HG03520 (cell line): ENCODE data around the gene XPO6.
A peak's percentile ranks its signal among the peaks of the same experiment; 100 is the strongest.

Source experiments
- ATAC-seq: cut with Tn5 transposase; IDR thresholded peaks from one replicate; pipeline ENCODE4 v1.9.1; 2021; ENCODE audit warnings: mild to moderate bottlenecking, moderate library complexity; ENCODE audit not compliant: unreplicated experiment

XPO6 gene

DNA sequence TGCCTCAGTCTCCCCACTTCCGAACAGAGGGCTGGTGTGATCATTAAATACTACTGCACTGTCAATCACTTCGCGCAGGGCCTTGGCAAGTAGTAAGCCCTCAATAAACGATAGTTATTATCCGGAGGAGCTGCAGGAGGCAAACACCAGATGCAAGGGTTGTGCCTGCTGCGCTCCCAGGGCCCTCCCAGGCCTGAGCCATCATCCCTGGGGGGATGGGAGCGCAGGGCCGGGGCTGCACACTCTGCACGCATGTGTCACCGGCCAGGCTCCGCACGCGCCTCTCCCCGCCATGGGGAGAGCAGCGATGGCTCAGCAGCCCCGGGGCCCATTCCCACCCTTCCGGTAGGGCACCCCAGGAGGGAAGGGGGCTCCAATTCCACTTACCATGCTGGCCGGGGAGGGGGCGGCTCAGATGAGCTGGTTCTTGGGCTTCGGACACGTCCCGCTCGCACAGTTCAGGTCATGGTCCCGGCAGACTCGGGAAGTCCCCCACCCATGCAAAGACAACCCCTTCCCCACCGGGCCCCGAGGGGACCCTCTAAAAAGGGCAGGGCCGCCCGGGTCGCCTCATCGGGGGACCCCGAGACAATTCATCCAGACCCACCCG lies 681 bp downstream of the XPO6 start:
- no peak for ATAC-seq

DNA sequence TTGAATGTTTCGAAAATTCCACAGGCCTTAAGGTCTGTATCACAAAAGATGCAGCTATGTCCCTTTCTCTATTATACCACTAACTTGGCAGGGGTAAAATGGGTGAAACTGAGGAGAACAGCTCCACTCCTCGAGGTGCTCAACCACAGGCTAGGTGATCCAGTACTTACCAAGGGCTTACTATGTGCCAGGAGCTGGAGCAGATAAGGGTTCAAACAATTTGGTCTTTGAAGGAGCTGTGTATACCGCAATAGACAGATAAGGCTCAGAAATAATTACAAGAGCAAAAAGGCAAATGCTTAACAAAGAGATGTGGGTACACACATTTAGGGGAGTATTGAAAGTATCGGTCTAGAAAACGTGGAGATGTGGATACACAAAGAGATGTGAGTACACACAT lies 1.5 kb downstream of the XPO6 start:
- no peak for ATAC-seq

DNA sequence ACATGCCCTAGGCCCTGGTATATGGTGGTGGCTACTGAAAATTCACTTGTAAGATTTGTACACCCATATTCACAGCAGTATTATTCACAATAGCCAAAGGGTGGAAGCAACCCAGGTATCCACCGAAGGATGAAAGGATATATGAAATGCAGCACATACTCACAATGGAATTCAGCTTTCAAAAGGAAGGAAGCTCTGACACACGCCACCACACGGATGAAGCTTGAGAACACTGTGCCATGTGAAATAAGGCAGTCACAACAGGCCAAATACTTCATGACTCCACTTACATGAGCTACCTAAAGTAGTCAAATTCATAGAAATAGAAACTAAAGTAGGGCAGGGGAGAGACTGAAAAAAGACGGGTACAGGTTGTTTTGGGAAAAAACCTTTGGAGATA lies 2.9 kb downstream of the XPO6 start:
- ATAC-seq, result no peak

DNA sequence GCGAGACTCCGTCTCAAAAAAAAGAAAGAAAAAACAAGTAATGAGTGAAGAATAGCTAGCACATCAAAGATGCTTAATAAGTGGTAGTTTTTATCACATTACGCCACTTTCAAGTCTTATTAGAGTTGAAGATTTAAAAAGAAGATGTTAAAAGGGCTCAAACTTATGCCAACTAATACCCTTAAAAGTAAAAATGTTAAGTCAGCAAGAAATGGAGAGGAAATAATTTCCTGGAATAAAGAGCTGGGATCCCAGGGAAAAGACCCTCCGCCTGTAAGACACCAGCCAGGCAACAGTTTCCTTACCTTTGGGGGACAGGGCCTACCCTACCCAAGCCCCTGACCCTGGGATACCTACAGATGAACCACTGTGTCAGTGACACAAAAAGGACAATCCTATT lies 3.6 kb downstream of the XPO6 start:
- ATAC-seq, result no peak

DNA sequence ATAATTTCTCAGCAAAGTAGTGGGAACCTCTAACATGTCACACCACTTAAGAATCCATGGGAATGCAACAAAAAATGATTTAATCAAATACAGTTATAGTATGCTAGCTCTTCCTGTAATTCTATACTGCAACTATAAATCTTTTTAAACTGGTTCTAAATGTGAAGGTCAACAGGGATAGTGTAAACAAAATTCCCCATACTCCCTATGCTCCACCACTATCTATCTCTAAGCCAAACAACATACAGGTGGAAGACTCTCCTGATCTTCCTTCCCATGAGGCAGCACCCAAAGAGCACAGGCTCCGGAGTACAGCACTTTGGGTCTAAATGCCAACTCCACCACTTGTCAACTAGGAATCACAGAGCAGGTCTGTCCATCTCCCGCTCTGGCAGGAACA lies 4.4 kb downstream of the XPO6 start:
- no peak for ATAC-seq

DNA sequence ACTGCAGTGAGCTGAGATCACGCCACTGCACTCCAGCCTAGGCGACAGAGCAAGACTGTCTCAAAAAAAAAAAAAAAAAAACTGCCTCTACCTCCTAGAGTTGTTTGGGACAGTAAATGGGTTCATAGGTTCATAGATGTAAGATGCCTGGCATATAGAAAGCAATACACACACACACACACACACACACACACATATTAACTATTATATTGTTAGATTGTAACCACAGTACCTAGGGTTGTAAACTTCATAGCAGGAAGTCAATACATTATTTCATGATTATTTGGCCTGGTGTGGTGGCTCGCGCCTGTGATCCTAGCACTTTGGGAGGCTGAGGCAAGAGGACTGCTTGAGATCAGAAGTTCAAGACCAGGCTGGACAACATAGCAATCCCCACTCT lies 5.8 kb downstream of the XPO6 start:
- no peak for ATAC-seq

DNA sequence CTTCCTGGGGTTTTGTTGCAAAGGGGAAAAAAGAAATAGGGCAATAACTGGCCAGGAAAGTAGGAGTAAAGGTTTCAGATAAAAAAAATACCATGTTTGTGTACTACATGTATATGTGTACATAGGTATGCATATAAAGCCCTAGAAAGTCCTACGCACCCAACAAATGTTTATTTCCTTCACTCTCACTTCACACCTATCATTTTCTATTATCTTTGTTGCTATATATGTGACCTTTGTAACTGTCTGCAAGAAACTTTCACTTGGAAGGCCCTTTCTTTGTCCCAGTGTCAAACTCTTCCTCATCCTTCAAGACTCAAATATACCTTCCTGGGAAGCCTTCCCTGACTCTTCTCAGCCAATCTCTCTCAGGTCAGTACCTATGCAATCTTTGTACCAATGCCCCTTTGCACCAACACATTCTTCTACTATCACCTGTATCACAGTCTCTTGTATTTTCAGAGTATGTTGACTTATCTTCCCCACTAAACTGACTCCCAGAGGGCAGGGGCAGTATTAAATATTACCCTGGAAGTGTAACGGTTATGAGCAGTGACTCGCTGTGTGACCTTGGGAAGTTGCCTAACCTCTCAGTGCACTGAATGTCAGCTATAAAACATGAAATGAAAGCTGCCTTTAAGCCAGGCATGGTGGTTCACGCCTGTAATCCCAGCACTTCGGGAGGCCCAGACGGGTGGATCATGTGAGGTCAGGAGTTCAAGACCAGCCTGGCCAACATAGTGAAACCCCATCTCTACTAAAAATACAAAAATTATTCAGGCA lies 6.5 kb downstream of the XPO6 start:
- ATAC-seq, result no peak

DNA sequence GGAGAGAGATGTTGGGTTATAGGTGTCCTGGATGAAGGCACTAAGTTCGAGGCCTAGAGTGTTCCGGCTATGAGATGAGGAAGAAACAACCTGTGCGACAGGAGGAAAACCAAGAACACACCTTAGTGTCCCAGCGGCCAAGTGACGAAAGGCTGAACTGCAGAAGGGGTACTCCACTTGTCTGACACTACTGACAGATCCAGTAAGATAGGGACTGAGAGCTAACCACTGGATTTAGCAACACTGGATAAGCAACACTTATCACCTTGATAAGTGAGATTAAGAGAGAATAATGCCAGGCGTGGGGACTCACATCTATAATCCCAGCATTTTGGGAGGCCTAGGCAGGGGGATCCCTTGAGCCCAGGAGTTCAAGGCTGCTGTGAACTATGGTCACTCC lies 7.1 kb downstream of the XPO6 start:
- ATAC-seq, result no peak

DNA sequence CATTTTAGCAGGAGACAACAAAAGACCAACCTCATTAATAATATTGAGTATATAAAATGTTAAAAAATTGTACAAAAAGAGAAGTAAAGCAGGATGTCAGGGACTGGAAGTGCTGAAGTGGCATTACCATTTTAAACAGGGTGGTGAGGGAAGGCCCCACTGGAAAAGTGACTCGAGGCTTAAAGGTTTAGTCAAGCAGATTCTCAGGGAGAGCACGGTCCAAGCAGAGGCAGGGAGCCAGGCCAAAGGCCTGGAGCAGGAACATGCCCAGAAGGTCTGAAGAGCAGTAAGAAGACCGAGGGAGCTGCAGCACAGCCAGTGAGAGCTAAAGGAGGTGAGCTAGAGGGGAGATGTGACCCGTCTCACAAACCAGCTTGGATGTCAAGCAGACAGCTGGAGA lies 7.6 kb downstream of the XPO6 start:
- no peak for ATAC-seq

DNA sequence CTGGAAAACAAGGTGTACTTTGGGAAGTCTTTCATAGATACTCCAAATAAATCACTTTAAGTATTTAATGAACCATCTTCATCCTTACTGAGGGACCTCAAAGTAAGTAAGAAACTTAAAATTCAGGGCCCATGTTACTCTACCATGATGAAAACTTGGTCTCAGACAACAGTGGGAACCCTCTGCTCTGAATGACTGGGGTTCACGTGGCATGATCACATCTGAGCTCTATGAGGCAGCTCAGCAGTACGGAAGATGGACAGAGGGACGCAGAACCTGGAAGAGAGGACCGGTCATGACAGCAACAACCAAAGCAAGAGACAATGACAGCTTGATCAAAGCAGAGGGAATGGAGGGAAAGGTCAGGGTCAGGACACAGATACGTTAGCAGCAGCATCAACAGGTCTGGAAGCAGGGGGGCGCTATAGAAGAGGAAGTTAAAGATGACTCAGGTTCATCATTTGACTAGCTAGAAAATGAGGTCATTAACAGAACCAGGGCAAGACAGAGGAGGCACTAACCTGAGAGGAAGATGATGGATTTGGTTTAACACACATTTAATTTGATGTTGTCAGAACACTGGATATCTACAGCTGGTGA lies 9.5 kb downstream of the XPO6 start:
- ATAC-seq, result no peak

DNA sequence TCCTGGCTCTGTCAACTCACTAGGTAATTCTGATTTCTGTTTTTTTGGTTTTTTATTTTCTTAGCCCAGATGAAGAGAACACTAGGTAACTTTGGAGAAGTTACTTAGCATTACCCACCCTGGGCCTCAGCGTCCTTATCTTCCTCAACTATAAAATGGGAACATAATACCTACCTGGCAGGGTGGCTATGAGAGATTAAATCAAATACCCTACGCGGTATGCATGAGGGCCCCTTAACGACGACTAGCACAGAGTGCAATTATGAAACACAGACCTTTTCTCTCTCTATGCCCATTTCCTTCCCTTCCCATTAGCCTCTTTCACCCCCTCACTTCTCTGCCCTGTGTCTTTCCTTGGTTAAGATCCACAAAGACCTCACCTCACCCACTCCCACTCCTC lies 11.1 kb downstream of the XPO6 start:
- ATAC-seq, result no peak

DNA sequence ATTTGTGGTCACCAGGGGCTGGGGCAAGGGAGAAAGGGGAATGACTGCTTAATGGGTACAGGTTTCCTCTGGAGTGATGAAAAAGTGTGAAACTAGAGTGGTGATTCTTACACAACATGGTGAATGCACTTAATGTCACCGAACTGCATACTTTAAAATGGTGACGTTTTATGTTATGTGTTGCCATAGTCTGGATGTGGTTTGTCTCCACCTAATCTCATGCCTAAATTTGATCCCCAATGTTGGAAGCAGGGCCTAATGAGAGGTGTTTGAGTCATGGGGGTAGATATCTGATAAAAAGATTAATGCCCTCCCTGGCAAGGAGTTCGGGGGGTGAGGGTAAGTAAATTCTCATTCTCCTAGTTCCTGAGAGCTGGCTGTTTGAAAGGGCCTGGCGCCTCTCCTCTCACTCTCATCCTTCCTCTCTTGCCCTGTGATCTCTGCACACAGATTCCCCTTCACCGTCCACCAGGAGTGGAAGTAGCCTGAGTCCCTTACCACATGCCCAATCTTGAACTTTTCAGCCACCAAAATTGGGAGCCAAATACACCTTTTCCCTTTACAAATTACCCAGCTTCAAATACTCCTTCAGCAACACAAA lies 15.3 kb downstream of the XPO6 start:
- no peak for ATAC-seq

DNA sequence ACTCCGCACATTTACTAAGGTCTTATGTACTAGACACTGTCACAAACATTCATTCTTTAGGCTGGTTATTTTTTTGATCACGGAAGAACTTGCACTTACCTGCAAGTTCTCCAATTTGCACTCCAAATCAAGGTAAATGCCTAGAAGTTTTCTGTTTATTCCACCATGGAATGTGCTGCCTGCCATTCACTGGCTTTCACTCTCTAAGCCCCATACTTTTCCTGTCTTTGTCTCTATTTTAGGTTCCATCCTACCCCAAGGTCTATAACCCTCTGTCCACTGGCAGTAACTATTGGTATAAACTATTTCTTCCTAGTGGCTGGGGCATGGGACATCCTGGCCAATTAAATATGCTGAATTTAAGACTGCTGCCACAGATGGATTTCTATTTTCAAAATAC lies 15.9 kb downstream of the XPO6 start:
- ATAC-seq, result no peak

DNA sequence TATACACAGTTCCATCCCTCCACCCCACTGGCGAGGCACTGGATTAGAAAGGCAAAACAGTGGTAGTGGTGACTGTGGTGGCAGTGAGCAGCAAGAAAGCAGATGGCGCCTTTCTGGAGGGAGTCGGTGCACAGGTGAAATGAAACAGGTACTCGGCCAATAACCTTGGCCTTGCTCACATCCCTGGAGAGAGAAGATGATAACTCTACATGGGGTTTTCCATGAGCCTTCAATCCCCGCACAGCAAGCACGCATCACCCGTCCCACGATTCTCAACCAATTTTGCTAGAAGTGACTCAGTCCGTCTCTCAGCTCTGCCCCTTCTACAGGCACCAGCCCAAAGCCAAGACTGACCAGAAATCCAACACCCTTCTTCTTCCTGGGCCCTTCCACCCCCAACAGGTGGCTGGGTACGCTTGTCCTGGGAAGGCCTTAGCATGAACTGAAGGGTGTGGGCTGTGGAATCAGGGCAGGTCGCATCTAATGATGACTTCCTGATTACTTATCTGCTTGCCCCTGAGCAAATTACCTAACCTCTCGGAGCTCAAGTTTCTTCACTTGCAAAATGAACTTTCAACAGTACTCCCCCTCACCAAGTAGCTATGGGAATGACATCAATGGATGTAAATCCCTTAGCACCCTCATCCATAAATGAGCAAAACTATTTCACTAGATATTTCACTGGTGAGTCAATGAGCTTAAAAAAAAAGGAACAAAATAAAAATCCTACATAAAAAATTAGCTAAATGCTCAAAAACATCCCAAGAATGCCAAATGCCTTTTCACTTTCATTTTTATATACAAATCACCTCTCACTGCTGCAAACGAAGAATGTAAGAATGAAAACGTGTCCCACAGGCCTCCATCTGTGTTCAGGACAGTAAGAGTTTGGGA lies 18.0 kb downstream of the XPO6 start:
- ATAC-seq, result peak; percentile 23

DNA sequence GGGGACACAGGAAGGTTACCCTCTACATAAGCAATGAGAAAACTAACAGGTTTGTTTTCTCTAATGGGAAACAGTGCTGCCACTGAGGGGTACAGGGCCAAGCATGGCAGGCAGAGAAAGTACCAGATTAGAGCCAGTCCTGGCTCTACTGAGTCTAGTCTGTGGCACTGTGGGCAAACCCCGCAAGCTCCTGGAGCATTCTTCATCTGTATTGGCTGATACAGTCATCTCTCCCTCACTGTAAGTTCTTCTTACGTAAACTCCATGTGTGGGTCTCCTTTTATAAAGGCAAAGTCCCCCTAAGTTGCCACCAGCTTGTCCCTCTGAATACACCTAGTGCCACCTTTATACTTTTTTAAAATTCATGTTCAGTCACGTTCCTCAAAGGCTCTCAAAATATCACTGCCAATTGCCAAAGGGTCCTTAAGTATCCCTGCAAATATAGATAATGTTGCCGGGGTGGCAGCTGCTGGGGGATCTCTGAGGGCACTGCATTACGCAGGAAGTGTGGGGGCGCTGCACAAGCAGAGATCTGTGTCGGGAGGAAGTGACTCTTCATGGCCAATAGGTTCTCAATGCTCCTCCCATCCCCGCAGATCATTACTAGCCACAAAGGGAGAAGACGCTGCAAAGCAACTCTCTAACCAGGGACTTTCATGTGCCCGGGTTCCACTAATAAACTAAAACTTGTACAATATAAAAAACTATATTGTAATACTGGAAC lies 18.8 kb downstream of the XPO6 start:
- peak; percentile 50 for ATAC-seq

DNA sequence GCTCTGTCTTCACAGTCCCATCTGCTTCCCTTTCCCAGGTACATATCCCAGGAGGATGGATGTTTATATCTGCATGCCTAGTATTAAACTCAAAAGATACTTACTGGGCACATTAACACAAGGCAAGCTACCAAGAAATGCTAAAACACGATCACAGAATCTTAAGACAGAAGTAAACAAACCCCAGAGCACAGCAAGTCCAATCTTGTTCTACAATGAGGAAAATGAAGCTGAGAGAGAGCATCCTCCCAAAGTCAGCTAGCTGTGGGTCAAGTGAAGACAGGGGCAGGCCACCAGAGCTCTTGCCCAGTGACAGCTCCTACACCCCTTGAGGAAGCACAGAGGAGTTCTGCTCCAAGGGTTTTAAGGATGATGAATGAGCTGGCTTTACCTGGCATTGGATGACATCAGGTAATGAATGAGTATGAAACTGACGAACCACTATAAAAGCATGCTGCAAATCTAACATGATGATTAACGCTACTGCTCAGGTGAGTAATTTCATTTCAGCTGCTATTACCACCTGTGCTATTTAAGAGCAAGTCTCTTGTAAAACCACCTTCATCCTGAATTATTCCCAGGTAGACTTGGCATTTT lies 20.3 kb downstream of the XPO6 start:
- ATAC-seq, result no peak

DNA sequence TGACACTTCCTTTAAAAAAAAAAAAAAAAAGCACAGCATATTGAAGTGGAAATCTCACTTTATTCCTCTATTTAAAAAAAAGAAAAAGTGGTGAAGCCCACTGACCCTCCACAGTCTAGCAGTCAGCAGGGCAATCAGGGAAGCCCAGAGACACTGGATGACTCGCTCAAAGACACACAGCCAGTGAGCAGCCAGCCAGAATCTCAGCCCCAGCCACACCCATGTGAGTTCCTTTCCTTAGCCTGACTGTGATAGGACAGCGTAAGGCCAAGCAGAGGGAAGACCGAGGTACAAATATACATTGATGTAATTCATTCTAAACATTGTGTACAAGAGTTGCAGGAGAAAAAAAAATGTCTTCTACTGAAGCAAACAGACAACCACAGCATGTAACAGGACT lies 22.5 kb downstream of the XPO6 start:
- no peak for ATAC-seq

DNA sequence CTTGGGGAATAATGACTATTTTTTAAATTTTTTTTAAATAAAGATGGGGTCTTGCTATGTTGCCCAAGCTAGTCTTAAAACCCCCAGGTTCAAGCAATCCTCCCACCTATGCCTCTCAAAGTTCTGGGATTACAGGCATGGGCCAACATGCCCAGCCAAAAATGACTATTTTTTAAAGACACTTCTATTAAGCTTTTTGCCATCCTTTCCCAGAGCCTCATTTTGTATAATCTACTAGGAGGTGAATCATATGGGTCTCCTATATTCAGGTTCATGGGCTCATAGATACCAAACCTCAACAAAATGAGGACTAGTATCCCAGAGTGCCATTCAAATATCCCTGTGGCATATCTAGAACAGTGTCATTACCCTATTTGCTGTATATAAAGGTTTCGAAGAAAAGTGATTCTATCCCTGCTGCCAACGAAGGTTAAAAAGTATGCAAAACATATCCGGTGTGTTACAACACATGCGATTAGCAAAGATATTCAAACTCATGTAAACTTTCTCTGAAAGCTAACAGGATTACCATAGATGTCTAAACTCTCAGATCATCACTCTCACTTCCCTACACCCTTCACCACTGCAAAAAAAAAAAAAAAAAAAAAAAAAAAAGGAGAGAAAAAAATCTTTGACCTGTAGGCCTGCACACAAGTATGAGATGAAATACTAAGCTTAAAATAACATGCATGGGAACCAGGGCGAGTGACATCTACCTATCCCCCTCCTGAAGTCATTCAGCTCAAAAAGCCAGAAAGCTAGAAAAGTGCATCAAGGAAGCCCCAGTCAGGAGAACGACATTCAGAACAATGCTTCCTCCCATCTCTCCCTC lies 23.5 kb downstream of the XPO6 start:
- peak; percentile 56 for ATAC-seq

DNA sequence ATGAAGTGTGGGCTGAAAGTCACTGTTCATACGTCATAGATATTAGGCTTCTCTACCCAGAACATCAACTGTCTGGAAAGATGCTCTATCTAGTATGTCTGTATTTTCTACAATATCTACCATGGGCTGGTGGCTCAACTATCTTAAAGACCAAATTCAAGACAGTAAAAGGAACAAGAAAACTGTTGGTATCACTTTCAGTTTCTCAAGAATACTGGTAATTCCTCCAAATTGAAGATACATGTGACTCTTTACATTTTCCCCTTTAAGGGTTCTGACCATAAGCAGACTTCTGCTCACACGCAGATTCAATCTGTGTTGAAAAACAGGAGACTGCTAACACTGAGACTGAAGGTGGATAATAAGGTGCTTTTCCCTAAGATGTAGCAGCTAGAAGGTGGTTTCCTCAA lies 24.2 kb downstream of the XPO6 start:
- no peak for ATAC-seq
